HCT116 (cell line): ENCODE data around the gene KCNE1. TPM values are rescaled to one million over a fixed set of nuclear protein-coding genes. Genes with fewer than 3 reads are reported as not detected.

Experiments
- ATAC-seq: fragments of 200-7000 bp; cut with Tn5 transposase; 2 replicates; pipeline ENCODE4 v1.9.1; 2020; ENCODE audit warnings: mild to moderate bottlenecking, moderate library complexity
- BruUV-seq: library from RNA; stranded (reverse); fragments of 400-500 nt; replicated peaks from 2 replicates; lab custom pipeline; 2021; lab: Mats Ljungman, UMichigan
- CTCF ChIA-PET: fragments of 300-600 bp; sonication (Branson Sonifier 250); formaldehyde crosslinking; loops from one replicate; lab custom pipeline; 2021; ENCODE audit warnings: antibody characterized with exemption; lab: Charles Lee
- POLR2A ChIA-PET: fragments of 300-600, 350-600 bp; sonication (Branson Sonifier 250); formaldehyde crosslinking; loops from one replicate; lab custom pipeline; 2021; ENCODE audit warnings: antibody characterized with exemption; lab: Charles Lee
- RAD21 ChIA-PET, 2 experiments: fragments of 300-600 bp; sonication (Branson Sonifier 250); formaldehyde crosslinking; loops; one replicate each; lab custom pipeline; 2023; ENCODE audit warnings: low total read pairs in 2 of 2; ENCODE audit not compliant: uncharacterized antibody in 2 of 2, unreplicated experiment in 2 of 2, low non-redundant PET in 1 of 2; lab: Charles Lee
- DNase-seq: peaks from one replicate; pipeline ENCODE4 v3.0.0-alpha.2; 2010; ENCODE audit warnings: low read depth, low spot score
- H2AFZ ChIP-seq: fragments of 200-600 bp; shearing (Covaris generic), sonication (generic); 2 replicates; pipeline ENCODE4 v1.6.1; 2017; ENCODE audit warnings: low read depth, mixed run types, mixed read lengths, antibody characterized with exemption, low read length; ENCODE audit not compliant: poor library complexity, severe bottlenecking
- H3K27ac ChIP-seq: 2 replicates; pipeline ENCODE4 v1.5.1; 2012; ENCODE audit warnings: low read depth, low read length
- H3K27me3 ChIP-seq: fragments of 200-600 bp; sonication (generic); 2 replicates; pipeline ENCODE4 v1.6.1; 2016; ENCODE audit warnings: mixed run types, low read length, mixed read lengths; ENCODE audit not compliant: insufficient read depth
- H3K36me3 ChIP-seq, 2 experiments: fragments of 200-500 bp in 1 of 2; fragments of 200-600 bp in 1 of 2; sonication (Bioruptor generic) in 1 of 2; sonication (generic) in 1 of 2; 2 replicates each; pipeline versions ENCODE4 v1.5.1 to v1.6.1; 2014 to 2016; ENCODE audit warnings: low read length in 2 of 2, inconsistent platforms in 1 of 2, mixed read lengths in 1 of 2, mixed run types in 1 of 2; ENCODE audit not compliant: insufficient read depth in 2 of 2, control insufficient read depth in 1 of 2
- H3K4me1 ChIP-seq, 2 experiments: fragments of 200-600 bp in 1 of 2; sonication (generic) in 1 of 2; 2 replicates each; pipeline versions ENCODE4 v1.5.1 to v1.6.1; 2012 to 2017; ENCODE audit warnings: low read length in 2 of 2, inconsistent platforms in 1 of 2, mild to moderate bottlenecking in 1 of 2, mixed read lengths in 1 of 2, mixed run types in 1 of 2, moderate library complexity in 1 of 2; ENCODE audit not compliant: insufficient read depth in 2 of 2, control insufficient read depth in 1 of 2
- H3K4me2 ChIP-seq: fragments of 200-600 bp; sonication (generic); 2 replicates; pipeline ENCODE4 v1.6.1; 2017; ENCODE audit warnings: mixed run types, low read length, mixed read lengths
- H3K4me3 ChIP-seq, 2 experiments: fragments of 200-600 bp in 1 of 2; sonication (generic) in 1 of 2; replicated peaks in 1 of 2; 2 replicates each; pipeline ENCODE4 v1.5.1; 2011 to 2016; ENCODE audit warnings: low read length in 2 of 2, control low read depth in 1 of 2, low read depth in 1 of 2, mild to moderate bottlenecking in 1 of 2, mixed read lengths in 1 of 2, mixed run types in 1 of 2
- H3K79me2 ChIP-seq: fragments of 200-600 bp; sonication (generic); 2 replicates; pipeline ENCODE4 v1.6.1; 2017; ENCODE audit warnings: mild to moderate bottlenecking, mixed run types, low read length, moderate library complexity, mixed read lengths; ENCODE audit not compliant: insufficient read depth
- H3K9ac ChIP-seq: fragments of 200-600 bp; sonication (generic); 2 replicates; pipeline ENCODE4 v1.6.1; 2016; ENCODE audit warnings: low read length, mixed read lengths
- H3K9me2 ChIP-seq: fragments of 200-600 bp; sonication (generic), shearing (Covaris generic); 2 replicates; pipeline ENCODE4 v1.6.1; 2017; ENCODE audit warnings: mixed run types, mild to moderate bottlenecking, moderate library complexity; ENCODE audit not compliant: insufficient read depth
- H3K9me3 ChIP-seq, 2 experiments: fragments of 200-500 bp in 1 of 2; fragments of 200-600 bp in 1 of 2; sonication (Bioruptor generic) in 1 of 2; sonication (generic) in 1 of 2; 2 replicates each; pipeline ENCODE4 v1.6.1; 2014 to 2017; ENCODE audit warnings: low read length in 2 of 2, mixed read lengths in 2 of 2, inconsistent platforms in 1 of 2, low read depth in 1 of 2, mild to moderate bottlenecking in 1 of 2, mixed run types in 1 of 2, moderate library complexity in 1 of 2; ENCODE audit not compliant: control insufficient read depth in 1 of 2, insufficient read depth in 1 of 2
- H4K20me1 ChIP-seq: fragments of 200-600 bp; sonication (generic), shearing (Covaris generic); 2 replicates; pipeline ENCODE4 v1.6.1; 2017; ENCODE audit warnings: mixed run types, mild to moderate bottlenecking, moderate library complexity; ENCODE audit not compliant: insufficient read depth
- CBX3 ChIP-seq: IDR thresholded peaks from 2 replicates; pipeline ENCODE4 v1.6.1; 2012; ENCODE audit warnings: low read depth
- CEBPB ChIP-seq: IDR thresholded peaks from 2 replicates; pipeline ENCODE4 v1.6.1; 2012; ENCODE audit warnings: low read depth
- CTCF ChIP-seq, 3 experiments: fragments of 200-600 bp in 1 of 3; sonication (generic) in 1 of 3; IDR thresholded peaks in 2 of 3; conservative IDR thresholded peaks in 1 of 3; 2 replicates each; pipeline ENCODE4 v1.5.1; 2012 to 2017; ENCODE audit warnings: low read depth in 2 of 3, low read length in 2 of 3, antibody characterized with exemption in 1 of 3, borderline replicate concordance in 1 of 3, control low read depth in 1 of 3, mild to moderate bottlenecking in 1 of 3, mixed read lengths in 1 of 3, mixed run types in 1 of 3, moderate library complexity in 1 of 3; ENCODE audit not compliant: insufficient read depth in 1 of 3
- ELF1 ChIP-seq: IDR thresholded peaks from 2 replicates; pipeline ENCODE4 v1.6.1; 2012; ENCODE audit warnings: low read depth, borderline replicate concordance
- EZH2 ChIP-seq: fragments of 200-600 bp; sonication (generic); IDR thresholded peaks from 2 replicates; pipeline ENCODE4 v1.6.1; 2017; ENCODE audit warnings: antibody characterized with exemption, mixed run types
- FOSL1 ChIP-seq: IDR thresholded peaks from 2 replicates; pipeline ENCODE4 v1.6.1; 2012; ENCODE audit warnings: low read depth
- JUND ChIP-seq: IDR thresholded peaks from 2 replicates; pipeline ENCODE4 v1.6.1; 2012
- MAX ChIP-seq: IDR thresholded peaks from 2 replicates; pipeline ENCODE4 v1.6.1; 2012
- POLR2A ChIP-seq: IDR thresholded peaks from 2 replicates; pipeline ENCODE4 v1.7.0; 2011; ENCODE audit warnings: borderline replicate concordance; ENCODE audit not compliant: insufficient read depth, insufficient read length; ENCODE audit errors: extremely low read depth
- RAD21 ChIP-seq: IDR thresholded peaks from 2 replicates; pipeline ENCODE4 v1.6.1; 2012; ENCODE audit warnings: low read depth, mild to moderate bottlenecking
- REST ChIP-seq: IDR thresholded peaks from 2 replicates; pipeline ENCODE4 v1.6.1; 2012; ENCODE audit warnings: low read depth
- SIN3A ChIP-seq: IDR thresholded peaks from 2 replicates; pipeline ENCODE4 v1.6.1; 2012; ENCODE audit warnings: low read depth
- SP1 ChIP-seq: IDR thresholded peaks from 2 replicates; pipeline ENCODE4 v1.6.1; 2012; ENCODE audit warnings: low read depth
- SRF ChIP-seq: IDR thresholded peaks from 2 replicates; pipeline ENCODE4 v1.6.1; 2012; ENCODE audit warnings: low read depth
- TCF7L2 ChIP-seq: IDR thresholded peaks from 2 replicates; pipeline ENCODE4 v1.7.0; 2011; ENCODE audit warnings: borderline replicate concordance, inconsistent platforms; ENCODE audit not compliant: insufficient read depth, insufficient read length; ENCODE audit errors: extremely low read depth
- YY1 ChIP-seq: IDR thresholded peaks from 2 replicates; pipeline ENCODE4 v1.6.1; 2011; ENCODE audit warnings: low read length, low read depth, moderate library complexity, mild to moderate bottlenecking; ENCODE audit not compliant: insufficient replicate concordance; ENCODE audit errors: extremely low read depth
- ZFX ChIP-seq: fragments of 450-650 bp; IDR thresholded peaks from 2 replicates; pipeline ENCODE4 v1.6.1; 2017
- ZNF274 ChIP-seq: fragments of 200-500 bp; sonication (Bioruptor generic); IDR thresholded peaks from 2 replicates; pipeline ENCODE4 v1.6.1; 2014; ENCODE audit warnings: mild to moderate bottlenecking, low read depth, low read length, inconsistent platforms
- intact Hi-C: fragments of 100-400 bp; cut with micrococcal nuclease; formaldehyde crosslinking; loops from 2 replicates; pipeline ENCODE4 v1.10.0; 2022
- total RNA-seq: library from RNA; stranded (reverse); gene quantifications from one replicate; pipeline ENCODE4 v1.2.1, GENCODE V29; 2021; ENCODE audit not compliant: unreplicated experiment

KCNE1 gene
- total RNA-seq, 1 experiment from 2014 or later: not detected

GRCh38 chr21:34536311-34536710 is 24.3 kb upstream of the KCNE1 start:
- BruUV-seq: no TSS peak
- intact Hi-C loops: no loop called here
- Histone ChIP-seq H3K4me1 (peaks cover 0 to 16% of the 10 kb centered on the region in 2 experiments; a peak in 2 of 4 replicates), H3K27ac (no peak overlapping the region), H2AFZ (no peak overlapping the region), H3K36me3 (no peaks in the 10 kb centered on the region), H3K27me3 (no peaks in the 10 kb centered on the region), H3K79me2 (no peaks in the 10 kb centered on the region), H3K9me3 (no peaks in the 10 kb centered on the region), H3K4me3 (no peak overlapping the region), H4K20me1 (no peaks in the 10 kb centered on the region), H3K4me2 (no peak overlapping the region), H3K9me2 (no peaks in the 10 kb centered on the region), H3K9ac (no peak overlapping the region)
- RAD21 ChIA-PET: no interaction called here
- DNase-seq (no peak), ATAC-seq (no peak)
- TF ChIP-seq JUND: no peak
- CTCF ChIA-PET: no interaction called here
- POLR2A ChIA-PET: no interaction called here

GRCh38 chr21:34535886-34536285 is 23.9 kb upstream of the KCNE1 start:
- H3K9ac ChIP-seq: no peak overlapping the region
- intact Hi-C loops: no loop called here
- TF ChIP-seq TCF7L2: no peak
- TF ChIP-seq CEBPB: no peak
- no peak for TF ChIP-seq RAD21
- no peak for TF ChIP-seq EZH2
- no peak for TF ChIP-seq FOSL1
- TF ChIP-seq ZFX: no peak
- no peak for TF ChIP-seq SP1
- no peak for TF ChIP-seq ELF1
- no peak for TF ChIP-seq YY1
- no peak for TF ChIP-seq JUND
- no peak for TF ChIP-seq CTCF (IDR thresholded peaks at IDR 0.05 in 2 of 3, conservative IDR thresholded peaks at IDR 0.05 in 1 of 3; ENCODE audit: borderline replicate concordance in 1 of 3, insufficient read depth in 1 of 3, low read depth in 2 of 3, low read length in 2 of 3)
- TF ChIP-seq SRF: no peak
- TF ChIP-seq SIN3A: no peak
- TF ChIP-seq POLR2A: no peak
- no peak for TF ChIP-seq REST
- TF ChIP-seq CBX3: no peak
- TF ChIP-seq MAX: no peak
- TF ChIP-seq ZNF274: no peak

More at GRCh38 chr21:34535886-34536285, 23.9 kb upstream of the KCNE1 start:
- Histone ChIP-seq H3K27me3 (no peaks in the 10 kb centered on the region), H3K36me3 (no peaks in the 10 kb centered on the region), H3K9me2 (no peaks in the 10 kb centered on the region), H4K20me1 (no peaks in the 10 kb centered on the region), H3K4me1 (peaks cover 0 to 16% of the 10 kb centered on the region in 2 experiments; a peak in 2 of 4 replicates), H3K4me3 (no peak overlapping the region), H3K4me2 (no peak overlapping the region), H3K9me3 (no peaks in the 10 kb centered on the region), H3K27ac (no peak overlapping the region), H3K79me2 (no peaks in the 10 kb centered on the region), H2AFZ (no peak overlapping the region)
- RAD21 ChIA-PET: no interaction called here
- no TSS peak for BruUV-seq
- ATAC-seq: no peak
- no peak for DNase-seq
- CTCF ChIA-PET: no interaction called here
- POLR2A ChIA-PET: no interaction called here
